Measurements from ENCODE around the gene LRP1-AS.

The LRP1-AS gene

DNA sequence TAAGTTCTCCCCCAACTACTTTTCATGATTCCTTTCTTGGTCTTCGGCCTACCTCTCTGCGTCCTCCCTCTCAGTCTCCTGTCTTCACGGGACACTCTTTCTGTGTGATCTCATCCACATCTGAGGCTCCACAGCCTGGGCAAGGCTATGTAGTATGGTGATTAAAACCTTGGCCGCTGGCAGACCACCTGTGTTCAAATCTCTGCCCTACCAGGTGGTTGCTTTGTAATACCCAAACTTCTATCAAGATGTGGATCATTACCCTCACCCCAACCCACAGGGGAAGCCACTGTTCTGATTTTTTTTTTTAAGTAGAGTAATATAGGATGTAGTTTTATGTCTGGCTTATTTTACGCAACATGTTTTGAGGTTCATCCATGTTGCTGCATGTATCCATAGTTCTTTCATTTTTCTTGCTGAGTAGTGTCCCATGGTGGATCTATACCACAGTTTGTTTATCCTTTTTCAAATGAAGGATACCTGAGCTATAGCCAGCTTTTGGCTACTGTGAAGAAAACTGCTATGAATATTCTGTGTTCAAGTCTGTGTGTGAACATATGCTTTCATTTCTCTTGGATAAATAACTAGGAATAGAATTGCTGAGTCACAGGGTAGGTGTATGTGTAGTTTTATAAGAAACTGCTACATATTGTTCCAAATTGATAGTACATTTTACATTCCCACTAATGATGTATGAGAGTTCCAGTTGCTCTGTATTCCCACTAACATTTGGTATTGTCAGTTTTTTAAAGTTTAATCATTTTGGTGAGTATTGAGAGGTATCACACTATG lies 27.9 kb downstream of the LRP1-AS start:
- DNase-seq (ENCODE audit: low spot score): no peak

DNA sequence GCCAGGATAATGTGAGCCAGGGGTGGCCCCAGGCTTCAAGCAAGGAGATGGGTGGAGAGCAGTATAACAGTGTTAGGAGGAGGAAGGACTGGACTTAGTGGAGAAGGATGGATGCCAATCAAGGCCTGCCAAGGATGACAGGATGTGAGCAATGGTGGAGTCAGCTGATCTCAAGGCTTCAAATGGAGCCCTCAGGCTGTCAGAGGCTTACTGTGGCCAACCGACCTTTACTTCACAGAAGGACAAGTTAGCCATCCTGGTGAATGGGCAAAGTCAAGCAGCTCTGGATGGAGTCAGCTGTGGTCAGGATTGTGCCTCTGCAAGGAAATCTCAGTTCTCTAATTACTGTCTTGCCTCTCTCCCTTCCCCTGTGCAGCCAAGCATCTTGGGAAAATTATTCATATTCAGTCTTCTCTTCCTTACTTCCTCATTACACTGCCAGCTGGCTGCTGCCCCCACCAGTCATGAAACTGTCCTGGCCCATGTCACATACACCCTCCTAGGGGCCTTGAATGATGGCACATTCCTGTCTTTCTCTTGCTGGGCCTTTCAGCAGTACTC lies 28.6 kb downstream of the LRP1-AS start:
- DNase-seq (ENCODE audit: low spot score): no peak

DNA sequence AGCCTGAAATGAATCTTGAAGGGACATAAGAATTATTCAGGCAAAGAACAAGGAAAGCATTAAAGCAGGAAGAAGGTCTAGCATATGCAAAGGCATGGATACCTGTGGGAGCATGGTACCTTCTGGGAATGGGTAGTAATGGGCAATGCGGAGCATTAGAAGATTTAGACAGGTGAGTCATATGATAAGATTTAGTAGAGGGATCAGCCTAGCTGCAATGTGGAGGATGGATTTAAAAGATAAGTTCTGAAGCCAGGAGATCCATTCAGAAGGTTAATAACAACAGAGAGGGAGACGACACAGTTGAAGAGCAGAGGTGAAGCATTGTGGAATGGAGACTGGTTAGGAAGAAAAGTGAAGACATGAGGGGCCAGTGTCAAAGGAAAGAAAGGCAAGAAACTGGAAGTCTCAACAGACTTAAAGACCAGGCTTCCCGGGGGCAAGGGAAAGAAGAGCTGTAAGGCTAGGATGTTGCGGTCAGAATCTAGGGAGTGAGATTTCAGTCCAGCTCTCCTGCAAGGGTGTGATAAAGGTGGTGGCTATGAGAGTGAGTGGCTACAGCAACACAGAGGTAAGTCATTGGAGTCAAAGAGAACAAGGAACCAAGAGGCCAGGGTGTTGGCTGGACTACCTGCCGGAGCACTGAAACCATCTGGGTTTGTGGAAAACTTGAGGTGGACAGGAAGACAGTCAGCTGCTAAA lies 30.7 kb downstream of the LRP1-AS start:
- DNase-seq (ENCODE audit: low spot score): no peak

DNA sequence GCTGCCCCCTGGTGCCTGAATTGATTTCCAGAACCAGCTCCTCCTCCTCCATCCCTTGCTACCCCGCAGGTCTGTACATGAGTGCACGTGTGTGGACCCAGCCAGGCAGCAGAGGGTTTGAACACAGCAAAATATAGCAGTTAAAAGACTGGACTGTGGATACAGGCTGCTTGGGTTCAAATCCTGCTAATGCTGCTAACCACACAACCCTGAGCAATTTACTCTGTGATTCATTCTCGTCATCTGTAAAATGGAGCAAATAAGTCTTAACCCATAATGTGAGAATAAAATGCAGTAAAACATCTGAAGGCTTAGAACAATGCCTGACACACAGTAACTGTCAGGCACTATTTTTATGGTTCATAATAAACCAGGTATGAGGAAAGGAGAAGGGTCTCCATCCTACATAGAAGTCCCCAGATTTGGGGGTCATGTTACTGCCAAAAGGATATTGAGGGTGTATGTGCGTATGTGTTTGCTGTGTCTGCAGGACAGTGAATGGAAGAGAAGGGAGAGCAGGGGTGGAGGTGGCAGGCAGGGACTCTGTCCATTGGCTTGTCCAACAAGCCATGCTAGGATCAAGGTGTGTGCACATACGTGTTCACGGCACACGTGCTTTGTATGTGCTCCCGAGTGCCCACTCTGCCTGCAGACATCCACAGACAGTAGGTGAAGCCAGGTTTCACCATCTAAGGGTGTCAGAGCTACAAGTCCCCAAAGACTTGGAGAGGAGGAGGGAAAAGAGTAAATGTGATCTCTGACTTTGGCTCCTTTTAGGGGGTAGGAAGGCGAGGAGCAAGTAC lies 34.7 kb downstream of the LRP1-AS start:
- no peak for DNase-seq (ENCODE audit: low spot score)

DNA sequence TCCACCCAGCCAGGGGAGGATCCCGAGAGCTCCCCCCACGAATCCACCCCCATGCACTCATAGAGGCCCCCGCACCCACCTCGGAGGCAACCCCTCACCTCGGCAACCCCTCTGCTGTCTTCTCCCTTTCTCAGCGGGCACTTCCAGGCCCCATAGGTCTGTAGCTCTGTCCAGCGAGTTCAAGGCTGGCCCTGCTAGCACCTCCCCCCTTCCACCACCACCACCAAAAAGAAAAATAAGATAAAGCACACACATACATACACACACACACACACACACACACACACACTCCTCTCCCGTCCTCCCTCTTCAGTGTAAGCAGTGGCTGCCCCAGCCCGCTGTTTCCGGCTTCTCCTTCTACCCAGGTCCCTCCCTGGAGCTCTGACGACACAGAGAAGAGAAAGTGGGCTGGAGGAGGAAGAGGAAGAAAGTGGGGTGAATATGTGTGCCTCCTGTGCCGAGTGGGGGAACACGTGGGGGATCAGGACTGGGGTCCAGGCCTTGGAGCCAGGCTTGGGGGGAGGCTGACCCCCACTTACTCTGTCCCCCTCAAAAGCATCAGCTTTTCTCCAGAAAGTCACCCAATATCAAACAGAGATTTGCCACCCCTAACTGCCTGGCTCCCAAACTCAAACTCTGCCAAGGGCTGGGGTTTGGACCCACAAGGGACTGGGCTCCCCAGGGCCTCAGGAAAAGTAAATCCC lies 36.2 kb downstream of the LRP1-AS start, which contains the start of gene STAT6:
Gene STAT6, minus strand, starts transcription at position 332 of the 704 bp plus-strand sequence. CDS start 3,084 bp downstream, outside the sequence.
- DNase-seq (ENCODE audit: low spot score): no peak

DNA sequence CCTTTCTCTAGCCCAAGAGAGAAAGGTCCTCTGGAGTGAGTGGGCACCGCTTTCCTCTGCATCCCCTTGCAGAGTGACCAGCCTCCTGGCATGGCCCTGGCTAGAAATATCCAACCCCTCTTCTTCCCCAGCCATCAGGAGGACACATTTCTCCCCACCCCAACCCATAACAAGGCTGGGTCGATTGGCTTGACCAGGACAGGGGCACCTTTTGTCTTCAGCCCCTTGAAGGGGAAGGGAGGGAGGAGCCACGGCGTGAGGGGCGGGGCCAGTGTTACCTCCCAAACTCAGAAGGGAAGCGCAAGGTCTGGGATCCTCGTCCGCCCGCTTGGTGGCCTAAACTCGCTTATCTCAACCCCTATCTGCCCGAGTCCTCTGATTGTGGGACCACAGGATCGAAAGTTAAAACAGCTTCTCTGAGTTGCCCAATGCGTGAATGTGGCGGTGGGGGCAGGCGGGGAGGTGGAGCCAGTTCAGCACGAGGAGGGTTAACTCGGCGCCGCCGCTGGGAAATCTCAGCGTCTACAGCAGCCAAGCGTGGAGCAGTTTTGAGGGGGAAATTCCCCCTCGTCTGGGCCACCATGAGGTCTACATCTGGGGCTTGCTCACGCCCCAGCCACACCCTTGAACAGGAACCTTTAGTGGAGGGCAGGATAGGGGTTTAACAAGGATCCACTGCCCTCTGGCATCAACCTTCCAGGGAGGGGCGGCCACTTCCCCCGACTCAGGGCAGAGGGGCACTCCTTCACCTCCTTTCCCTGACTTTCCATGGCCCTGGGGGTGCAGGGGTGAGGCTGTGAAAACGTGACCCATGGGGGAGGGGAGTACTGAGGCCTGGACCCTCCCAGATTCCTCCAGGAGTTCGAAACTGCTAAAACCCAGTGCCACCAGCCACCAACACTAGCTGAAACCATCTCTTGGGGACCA lies 37.1 kb downstream of the LRP1-AS start:
- DNase-seq (ENCODE audit: low spot score): no peak

DNA sequence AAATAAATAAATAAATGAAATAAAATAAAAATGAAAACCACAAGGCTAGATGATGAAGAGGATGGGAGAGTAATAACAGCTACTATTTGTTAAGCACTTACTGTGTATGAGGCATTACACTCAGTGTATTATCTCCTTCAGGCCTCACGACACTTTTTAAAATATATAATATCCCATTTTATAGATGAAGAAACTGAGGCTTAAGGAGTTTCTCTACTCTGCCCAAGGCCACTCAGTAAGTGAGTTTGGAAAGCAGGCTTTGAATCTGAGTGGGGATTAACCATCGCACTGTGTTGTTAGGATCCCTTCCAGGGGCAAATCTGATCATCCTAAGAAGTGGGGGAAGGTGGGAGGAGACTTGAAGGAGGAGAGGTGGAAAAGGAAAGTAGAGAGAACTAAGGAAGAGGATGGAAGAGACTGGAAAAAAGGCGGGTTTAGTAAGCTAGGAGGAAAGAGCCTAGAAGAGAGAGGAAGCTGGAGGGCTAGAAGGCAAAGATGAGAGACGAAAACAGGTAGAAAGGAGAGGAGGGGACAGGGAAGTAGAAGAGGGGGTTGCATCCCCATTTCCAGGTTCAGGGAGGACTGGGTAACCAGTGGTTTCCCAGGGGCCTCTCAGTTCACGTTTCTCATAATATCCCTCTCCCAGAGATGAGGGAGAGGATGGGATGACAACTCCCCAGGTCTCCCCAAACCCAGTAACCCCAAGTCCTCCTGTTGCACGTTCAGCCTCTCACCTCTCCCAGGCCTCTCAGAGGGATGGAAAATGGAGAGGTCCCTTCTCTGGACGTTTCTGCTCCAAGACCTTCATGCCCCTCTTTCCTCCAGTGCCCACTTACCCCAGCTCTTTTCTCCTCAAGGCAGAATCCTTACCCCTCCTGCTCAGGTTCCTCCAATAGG lies 38.0 kb downstream of the LRP1-AS start:
- no peak for DNase-seq (ENCODE audit: low spot score)

DNA sequence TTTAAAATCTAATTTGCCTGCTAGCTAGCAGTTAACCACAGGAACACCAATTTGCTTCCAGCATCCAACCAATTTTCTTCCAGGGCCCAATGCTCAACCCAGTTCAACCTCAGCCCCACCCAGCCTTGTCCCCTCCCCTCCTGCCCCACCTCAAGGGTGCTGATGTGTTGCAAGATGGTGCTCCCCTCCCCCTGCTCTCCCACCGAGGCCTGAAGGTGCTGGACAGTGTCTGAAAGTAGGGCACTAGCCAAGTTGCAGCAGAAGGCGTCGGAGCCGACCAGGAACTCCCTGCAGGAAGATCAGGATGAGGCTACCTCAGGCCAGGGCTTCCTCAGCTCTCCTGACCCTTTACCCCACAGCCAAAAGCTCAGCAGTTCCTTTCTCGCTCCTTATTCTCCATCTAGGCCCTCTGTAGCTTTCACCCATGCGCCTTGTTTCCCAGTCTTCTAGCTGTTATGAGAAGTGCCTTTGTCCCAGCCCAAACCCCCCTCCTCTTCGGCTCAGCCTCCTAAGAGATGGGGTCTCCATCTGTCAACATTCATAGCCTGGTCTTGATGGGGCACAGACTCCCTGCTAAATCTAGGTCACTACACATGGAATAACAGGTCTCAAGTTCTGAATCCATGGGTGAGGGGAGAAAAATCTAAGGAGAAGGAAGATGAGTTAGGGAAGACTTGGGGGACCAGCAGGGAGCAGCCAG lies 39.8 kb downstream of the LRP1-AS start:
- no peak for DNase-seq (ENCODE audit: low spot score)

DNA sequence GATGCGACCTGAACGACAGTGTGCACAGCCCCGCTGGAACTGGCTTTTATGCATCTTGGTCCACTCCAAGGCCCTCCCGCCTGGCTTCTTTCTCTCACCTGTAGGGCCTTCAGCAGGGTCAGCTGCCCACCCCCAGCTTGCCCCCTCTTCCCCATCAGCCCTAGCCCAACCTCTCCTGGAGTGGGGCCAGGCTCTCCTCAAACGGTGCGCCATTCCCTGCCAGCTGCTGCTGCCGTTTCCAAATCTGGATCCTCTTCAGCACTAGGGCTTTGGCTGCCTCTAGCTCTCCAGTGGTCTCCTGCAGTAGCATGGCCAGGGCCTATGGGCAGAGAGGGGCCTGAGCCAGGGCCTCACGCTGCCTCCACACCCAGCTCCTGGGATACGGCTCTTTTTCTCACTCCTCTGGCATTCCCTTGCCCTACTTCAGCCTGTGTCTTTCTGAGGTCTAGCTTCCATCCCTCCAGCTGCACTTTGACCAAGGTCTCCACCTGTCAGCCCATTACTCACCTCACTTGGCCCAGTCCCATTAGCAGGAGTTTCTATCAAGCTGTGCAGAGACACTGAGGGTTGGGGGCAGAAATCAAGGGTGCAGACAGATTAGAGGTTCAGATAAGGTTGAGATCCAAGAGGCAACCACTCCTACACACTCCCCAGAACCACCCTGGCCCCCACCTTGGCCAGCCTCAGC lies 41.3 kb downstream of the LRP1-AS start:
- DNase-seq (ENCODE audit: low spot score): no peak

DNA sequence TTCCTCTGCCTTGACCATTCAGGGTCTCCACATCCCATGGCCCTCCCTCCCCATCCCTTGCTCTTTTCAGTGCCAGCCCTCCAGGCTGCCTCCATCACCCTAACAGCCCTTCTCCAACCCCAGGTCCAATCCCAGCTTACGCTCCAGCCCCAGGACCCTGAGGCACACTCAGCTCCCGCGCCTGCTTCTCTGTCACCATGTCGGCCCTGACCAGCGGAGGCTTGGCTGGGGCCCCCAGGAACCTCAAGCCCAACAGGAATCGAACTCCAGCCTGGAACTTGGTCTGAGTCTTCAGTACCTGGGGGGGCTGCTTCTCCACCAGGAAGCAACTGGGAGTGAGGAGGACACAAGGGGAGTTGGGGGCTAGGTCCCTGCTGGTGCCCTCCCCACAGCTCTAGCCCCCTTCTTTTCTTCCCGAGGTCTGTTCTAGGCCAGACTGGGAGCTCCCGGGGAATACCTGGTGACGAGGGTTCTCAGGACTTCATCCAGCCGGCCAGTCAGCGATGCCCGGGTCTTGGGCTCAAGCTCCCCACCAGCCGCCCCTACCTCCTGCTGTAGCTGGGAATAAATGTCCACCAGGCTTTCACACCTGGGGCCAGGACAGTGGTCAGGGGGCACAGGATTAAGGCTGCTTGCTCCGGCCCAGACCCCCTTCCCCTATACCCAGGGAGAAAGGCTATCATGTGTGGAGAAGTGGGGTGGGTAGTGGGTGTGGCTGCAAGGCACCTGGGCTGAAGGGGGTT lies 42.2 kb downstream of the LRP1-AS start:
- DNase-seq (ENCODE audit: low spot score): no peak

DNA sequence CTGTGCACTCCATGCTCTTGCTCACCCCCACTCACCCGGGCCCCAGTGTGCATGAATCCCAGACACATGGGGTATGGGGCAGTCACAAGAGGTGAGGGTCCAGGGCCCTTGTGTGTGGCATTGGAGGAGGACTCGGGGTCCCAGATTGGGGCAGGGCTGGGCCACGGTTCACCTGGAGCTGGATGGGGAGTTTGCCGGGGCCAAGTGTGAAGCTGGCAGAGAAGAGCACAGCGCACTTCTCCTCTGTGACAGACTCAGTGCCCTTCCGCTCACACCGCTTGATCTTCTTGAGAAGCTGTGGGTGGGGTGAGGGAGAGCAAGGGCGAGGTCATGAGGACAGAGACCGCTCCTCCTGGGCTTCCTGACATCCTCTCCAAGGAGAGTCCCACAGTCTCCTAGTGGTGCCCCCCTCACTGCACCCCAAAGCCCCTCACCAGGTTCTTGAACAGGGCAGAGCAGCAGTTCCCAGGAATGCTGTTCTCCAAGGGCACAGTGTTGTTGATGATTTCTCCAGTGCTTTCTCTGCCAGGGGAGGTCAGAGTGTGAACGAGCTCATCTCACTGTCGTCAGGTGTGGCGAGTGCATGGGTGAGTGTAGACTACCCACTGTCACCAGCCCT lies 43.0 kb downstream of the LRP1-AS start:
- no peak for DNase-seq (ENCODE audit: low spot score)

DNA sequence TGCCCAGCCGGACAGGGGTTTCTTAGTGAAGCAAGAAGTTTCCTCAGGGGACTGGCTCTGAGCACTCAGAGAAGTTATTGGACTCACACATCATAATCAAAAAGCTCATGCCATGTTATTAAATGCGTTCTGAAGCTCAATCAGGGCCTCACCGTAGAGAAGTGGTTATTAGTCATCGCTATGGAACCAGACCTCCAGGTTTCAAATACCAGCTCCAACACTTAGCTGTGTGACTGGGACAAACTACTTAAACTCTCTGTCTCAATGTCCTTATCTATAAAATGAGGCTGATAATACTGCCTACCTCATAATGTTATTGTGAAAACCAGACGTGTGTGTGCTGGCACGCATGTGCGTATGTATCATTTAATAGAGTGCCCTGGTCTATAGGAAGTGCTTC lies 43.6 kb downstream of the LRP1-AS start:
- DNase-seq (ENCODE audit: low spot score): no peak

DNA sequence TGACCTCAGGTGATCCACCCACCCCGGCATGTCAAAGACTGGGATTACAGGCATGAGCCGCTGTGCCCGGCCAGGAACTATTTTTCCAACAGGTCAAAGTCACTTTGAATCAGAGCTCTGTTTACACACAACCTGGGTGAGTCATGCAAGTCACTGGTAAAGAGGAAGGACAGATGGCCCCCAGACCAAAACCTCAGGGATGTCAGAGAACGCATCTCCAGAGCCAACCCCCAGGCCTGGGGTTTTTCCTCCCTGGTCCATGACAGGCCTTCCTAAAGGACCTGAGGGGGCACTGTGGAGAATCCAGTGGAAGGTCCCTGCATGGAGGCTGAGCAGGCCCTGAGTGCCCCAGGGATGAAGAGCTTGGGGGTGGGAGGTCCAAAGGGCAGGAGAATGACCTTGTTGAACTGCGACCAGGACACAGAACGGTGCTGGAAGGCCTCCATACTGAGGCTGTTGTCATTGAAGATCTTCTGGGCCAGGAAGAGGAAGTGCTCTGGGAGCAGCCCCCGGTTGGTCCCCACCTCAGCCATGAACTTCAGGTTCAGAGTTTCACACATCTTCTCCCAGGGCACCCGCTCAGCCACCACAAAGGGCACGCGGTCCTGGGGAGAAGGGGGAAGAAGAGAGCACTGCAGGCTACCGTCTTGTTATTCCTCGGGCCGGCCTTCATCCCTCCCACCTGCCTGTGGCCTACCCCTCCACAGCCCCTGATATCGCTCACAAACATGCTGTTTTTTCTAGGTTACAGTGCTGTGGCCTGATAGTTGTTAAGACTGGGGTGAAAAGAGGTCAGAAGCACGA lies 45.3 kb downstream of the LRP1-AS start:
- DNase-seq (ENCODE audit: low spot score): no peak

DNA sequence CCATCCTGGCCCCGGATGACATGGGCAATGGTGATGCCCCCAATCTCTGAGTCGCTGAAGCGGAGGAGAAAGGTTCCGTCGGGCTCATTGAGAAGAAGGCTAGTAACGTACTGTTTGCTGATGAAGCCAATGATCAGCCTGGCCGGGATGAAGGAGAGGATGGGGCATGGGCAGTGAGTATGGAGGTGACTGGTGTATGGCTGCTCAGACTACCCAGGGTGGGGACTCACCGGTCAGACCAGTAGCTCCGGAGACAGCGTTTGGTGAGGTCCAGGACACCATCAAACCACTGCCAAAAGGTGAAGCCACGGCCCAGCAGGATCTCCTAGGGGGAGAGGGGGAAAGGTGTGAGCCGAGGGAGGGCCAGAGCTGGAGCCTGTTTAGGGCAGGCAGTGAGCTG lies 47.7 kb downstream of the LRP1-AS start:
- DNase-seq (ENCODE audit: low spot score): no peak

DNA sequence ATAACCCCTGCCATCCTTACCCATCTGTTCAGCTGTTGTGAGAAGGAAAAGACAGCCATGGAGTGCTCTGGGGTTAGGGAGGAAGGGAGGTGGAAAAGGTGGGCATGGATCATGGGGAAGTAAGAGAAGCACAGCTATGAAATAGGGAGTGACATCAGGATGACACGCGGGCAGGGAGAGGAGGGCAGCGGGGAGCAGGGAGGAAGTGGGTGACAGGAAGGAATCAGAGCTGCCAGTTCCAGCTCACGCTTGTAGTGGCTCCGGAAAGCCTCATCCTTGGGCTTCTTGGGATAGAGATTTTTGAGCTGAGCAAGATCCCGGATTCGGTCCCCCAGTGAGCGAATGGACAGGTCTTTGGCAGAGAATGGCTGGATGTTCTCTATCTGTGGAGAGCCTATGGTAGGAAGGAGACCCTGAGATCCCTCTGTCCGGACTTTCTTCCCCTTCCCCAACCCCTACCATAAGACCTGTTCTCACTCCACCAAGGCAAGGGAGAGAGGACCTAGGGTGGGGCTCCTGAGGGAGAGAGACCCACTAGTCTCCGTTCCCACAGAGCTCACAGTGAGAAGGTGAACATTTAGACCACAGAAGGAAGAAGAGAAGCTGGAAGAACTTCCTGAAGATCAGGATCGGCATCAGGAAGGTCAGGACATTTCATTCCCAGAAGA lies 48.2 kb downstream of the LRP1-AS start:
- no peak for DNase-seq (ENCODE audit: low spot score)

DNA sequence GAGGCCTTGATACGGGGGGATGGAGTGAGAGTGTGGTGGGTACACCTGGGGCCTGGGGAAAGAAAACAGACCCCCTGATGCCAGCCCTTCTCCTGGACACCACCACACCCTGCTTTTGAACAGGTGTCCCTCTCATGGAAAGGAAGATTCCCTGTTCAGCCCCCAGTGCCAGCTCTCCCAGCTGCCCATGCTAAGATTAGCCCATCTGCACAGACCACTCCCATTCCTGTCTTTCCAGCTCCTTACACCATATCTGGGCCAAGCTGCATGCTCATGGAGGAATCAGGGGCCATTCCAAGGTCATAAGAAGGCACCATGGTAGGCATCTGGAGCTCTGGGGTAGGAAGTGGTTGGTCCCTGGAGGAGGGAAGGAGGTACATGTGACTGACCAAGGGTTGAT lies 48.9 kb downstream of the LRP1-AS start:
- DNase-seq (ENCODE audit: low spot score): no peak

Data from AG08396 (cell line).